Activated T-helper 1 cell treated with anti-CD3 and anti-CD28 coated beads, Interleukin-12 subunit alpha, Interleukin-12 subunit beta, Interleukin-2, Interleukin-4 antibody, amounts not matched to agents 30 ng/mL and 10 ng/mL and 1 ng/mL, durations not matched to agents 14 hours and 24 hours and 36 hours (primary cell): Measurements from ENCODE around the gene SPRR2F. TPM values are rescaled to one million over a fixed set of nuclear protein-coding genes. Genes with fewer than 3 reads are reported as not detected.

Experiments used
- total RNA-seq: library from RNA; stranded (reverse); gene quantifications from 2 replicates; pipeline ENCODE4 v1.2.3, GENCODE V29; 2022

The SPRR2F gene
- total RNA-seq, 1 donor from 2014 or later = not detected

Other genes starting within 250 kb of the SPRR2F start
- gene SMCP, start 235.2 kb downstream of the SPRR2F start, total RNA-seq = not detected in 2 replicates
- gene IVL, start 205.0 kb downstream of the SPRR2F start, total RNA-seq = not detected in 2 replicates
- gene SPRR5, start 166.3 kb downstream of the SPRR2F start, total RNA-seq = not detected in 2 replicates
- not detected in 2 replicates for gene SPRR4, start 142.9 kb downstream of the SPRR2F start, total RNA-seq
- not detected in 2 replicates for gene SPRR1A, start 129.4 kb downstream of the SPRR2F start, total RNA-seq
- not detected in 2 replicates for gene SPRR3, start 111.8 kb downstream of the SPRR2F start, total RNA-seq
- not detected in 2 replicates for gene SPRR1B, start 82.3 kb downstream of the SPRR2F start, total RNA-seq
- not detected in 2 replicates for gene SPRR2D, start 72.4 kb downstream of the SPRR2F start, total RNA-seq
- gene SPRR2A, start 56.0 kb downstream of the SPRR2F start, total RNA-seq = not detected in 2 replicates
- not detected in 2 replicates for gene SPRR2B, start 41.9 kb downstream of the SPRR2F start, total RNA-seq
- gene SPRR2E, start 19.0 kb downstream of the SPRR2F start, total RNA-seq = not detected in 2 replicates
- gene SPRR2G, start 37.4 kb upstream of the SPRR2F start, total RNA-seq = not detected in 2 replicates
- gene LELP1, start 89.9 kb upstream of the SPRR2F start, total RNA-seq = not detected in 2 replicates
- not detected in 2 replicates for gene PRR9, start 104.1 kb upstream of the SPRR2F start, total RNA-seq
- gene LORICRIN, start 146.2 kb upstream of the SPRR2F start, total RNA-seq = not detected in 2 replicates
- gene PGLYRP3, start 199.4 kb upstream of the SPRR2F start, total RNA-seq = not detected in 2 replicates
- gene PGLYRP4, start 235.3 kb upstream of the SPRR2F start, total RNA-seq = not detected in 2 replicates
- gene S100A9, start 244.3 kb upstream of the SPRR2F start, total RNA-seq = not detected in 2 replicates